Skin epidermis (tissue), 12 donors: ENCODE data around the gene DHRS3.
A peak's percentile ranks its signal among the peaks of the same experiment; 100 is the strongest.

Experiments
- H3K27ac ChIP-seq, 21 experiments: fragments of 200-600 bp; sonication (generic) in 11 of 21; one replicate each; pipeline ENCODE4 v1.5.0; 2020; ENCODE audit warnings: mild to moderate bottlenecking in 3 of 21, inconsistent platforms in 2 of 21, moderate library complexity in 2 of 21
- H3K4me3 ChIP-seq, 7 experiments: fragments of 200-600 bp; sonication (generic) in 2 of 7; one replicate each; pipeline ENCODE4 v1.5.0; 2020; ENCODE audit warnings: inconsistent platforms in 2 of 7, mild to moderate bottlenecking in 2 of 7, moderate library complexity in 1 of 7

The DHRS3 gene

DNA sequence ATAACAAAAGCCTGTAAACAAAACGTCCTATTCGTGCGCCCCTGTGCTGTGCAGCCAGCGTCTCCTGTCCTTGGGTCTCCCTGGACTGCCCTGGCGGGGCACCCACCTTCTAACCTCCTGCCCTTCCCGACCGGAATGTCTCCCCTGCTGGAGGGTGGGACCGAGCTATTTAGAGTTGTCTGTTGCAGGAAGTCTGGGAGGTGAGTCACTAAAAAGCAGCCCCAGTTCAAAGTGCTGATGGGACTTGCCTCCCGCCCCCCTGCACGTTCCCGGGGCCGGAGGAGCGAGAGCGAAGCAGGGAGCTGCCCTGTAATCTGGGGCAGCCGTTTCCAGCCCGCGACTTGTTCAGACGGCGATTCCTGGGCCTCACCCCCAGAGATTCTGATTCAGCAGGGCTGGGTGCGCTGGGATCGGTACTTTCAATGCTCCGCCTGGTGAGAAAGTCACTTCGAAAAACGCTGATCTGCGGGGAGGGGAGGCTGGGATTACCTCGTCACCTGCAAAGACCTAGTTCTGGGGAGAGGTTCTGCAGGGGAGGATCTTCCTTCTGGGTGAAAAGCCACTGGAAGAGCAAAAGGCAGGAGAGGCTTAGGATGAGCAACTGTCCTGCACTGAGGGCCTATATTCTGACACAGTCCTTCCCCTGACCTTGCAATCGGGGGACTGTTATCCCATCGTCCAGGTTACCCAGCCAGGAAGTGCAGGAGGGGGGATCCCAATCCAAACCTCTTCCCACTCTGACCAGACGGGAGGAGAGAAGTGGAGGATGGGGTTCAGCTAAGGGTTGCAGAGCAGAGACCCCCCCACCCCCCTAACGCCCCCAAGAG lies 1.2 kb upstream of the DHRS3 start:
- Histone ChIP-seq H3K4me3 (peak overlapping the region; percentile 50 to 73 (median 62)), H3K27ac (peak overlapping the region; percentile 54 to 95 (median 88))

DNA sequence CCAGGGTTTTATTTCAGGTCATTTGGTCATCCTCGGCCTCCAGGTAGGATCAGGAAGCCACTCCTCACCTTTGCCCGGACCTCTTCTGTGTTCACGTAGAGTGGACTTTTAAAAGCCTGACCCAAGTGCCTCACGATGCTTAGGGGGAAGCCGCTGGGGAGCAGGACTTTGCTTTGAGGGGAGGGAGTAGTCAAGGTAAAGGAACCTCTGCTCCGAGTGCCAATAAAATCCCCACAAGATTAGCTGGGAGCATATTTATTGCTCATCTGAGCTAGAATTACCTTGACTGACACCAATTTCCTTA lies 603 bp upstream of the DHRS3 start:
- peak overlapping the region; percentile 54 to 95 (median 88) for H3K27ac ChIP-seq

DNA sequence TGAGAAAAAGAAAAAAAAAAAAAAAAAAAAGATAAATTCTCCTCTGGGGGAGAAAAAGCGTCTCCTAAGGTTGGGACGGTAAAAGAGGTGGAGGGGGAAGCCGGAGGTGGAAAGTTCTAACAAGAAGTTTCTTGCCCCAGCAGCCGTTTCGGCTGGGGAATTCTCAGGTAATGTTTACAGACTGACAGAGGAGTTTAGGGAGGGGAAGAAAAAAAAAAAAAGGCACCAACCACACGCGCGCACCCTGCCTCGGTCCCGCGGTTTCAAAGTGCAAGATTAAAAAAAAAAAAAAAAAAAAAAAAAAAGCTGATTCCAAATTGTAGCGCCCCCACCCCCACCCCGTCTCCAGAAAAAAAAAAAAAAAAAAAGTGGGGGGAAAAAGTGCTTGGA lies 504 bp downstream of the DHRS3 start:
- peak overlapping the region; percentile 50 to 73 (median 62) for H3K4me3 ChIP-seq
- H3K27ac ChIP-seq = peak overlapping the region in 20 of 21 experiments; percentile 81 to 95 (median 88)

More for the DNA sequence above, 603 bp upstream of the DHRS3 start:
- peak overlapping the region; percentile 50 to 73 (median 62) for H3K4me3 ChIP-seq

DNA sequence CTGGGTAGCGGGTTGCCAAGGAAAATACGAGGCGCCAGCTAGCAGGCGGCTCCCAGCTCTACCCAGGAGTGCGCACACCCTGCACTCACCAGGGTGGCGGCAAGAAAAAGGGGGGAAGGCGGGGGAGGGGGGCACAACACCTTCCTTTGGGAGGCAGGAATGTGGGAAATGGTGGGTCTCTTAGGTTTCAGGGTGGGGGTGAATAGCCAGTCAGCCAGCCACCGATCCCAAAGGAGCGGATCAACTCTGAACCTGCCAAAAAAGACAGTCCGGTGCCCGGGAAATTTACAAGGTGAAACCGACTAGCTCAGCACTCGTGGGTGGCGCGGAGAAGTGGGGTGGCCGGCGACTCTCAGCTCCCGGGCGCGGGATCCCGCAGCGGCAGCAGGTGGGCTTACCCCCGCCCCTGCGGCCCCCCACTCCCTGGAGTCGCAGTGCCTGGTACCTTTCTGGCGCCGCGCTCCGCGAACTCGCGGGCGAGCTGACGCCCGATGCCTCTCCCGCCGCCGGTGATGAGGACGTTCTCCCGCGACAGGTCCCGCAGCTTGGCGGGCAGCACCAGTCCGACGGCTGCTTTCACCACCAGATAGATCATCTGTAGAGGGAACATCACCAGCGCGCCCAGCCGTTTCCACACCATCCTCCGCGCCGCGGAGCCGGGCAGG lies 1.2 kb downstream of the DHRS3 start:
- Histone ChIP-seq H3K27ac (peak overlapping the region; percentile 59 to 95 (median 87)), H3K4me3 (peak overlapping the region; percentile 50 to 73 (median 62))

DNA sequence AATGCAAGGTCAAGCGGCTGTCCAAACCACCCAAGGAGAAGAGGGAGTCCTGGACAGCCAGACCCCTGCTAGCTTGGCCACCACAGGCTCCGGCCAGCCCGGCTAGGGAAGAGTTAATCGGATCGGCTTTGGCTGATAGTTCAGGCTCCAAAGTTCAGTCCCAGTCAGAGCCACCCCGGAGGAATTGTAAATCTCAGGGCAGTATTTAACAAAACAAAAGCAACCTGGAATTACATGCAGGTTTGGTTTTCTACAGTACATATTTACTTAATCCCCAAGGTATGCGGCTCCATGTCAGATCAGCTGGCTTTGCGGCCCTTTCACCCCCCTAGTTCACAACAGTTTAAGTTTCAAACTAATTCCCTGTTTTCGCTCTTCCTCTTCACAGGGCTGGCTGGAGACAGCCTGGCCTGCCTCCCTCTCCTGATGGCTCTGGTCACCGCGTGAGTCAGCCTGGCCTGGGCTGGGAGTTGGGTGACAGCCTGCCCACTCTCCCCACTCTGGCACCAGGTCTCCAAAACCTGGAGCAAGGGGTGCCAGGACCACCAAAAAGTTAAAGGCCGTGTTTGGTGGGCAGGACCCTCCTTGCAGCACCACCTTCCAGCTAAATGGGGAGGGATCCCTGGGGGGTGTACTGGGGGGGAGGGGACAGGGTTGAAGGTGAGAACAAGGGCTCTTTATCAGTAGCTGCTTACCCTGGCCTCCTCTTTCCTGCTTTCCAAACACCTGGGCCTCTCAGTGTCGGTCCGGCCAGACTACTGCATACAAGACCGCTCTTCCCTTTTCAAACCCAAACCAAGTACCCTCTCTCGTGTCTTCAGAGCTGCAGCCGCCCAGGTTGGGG lies 1.9 kb downstream of the DHRS3 start:
- peak overlapping the region; percentile 59 to 95 (median 87) for H3K27ac ChIP-seq

DNA sequence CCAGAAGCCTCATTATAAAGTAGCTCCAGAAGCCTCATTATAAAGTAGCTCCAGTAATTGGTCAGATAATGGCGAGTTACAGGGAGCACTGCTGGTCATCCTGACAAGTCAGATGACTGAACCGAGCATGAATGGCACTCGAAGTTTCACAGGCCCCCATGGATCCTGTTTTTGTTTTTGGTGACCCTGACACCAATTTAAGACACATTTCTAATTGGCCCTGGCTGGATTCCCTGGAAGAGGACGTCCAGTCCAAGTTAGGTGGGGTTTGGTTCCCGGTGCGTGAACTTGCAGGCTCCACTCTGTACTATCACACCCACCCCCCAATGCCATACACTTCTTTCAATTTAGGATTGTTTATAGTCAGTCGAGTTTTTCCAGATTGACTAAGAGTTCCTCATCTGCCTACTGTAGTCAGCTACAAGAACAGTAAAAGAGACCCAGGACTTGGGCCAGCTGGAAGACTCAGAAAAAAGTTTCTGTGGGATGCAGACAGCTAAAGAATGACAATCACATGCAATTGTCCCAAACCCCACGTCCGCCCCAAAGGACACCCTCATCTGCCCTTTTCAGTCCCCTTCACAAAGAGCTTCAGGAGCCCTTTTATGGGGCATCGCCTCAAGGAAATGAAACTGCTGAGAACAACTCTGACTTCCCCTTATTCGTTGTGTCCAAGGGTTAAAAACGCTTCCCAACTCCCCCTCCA lies 2.7 kb downstream of the DHRS3 start:
- Histone ChIP-seq H3K27ac (peak overlapping the region in 20 of 21 experiments; percentile 81 to 95 (median 88)), H3K4me3 (peak overlapping the region; percentile 50 to 73 (median 62))

More for the DNA sequence above, 1.9 kb downstream of the DHRS3 start:
- H3K4me3 ChIP-seq = peak overlapping the region; percentile 50 to 73 (median 62)

DNA sequence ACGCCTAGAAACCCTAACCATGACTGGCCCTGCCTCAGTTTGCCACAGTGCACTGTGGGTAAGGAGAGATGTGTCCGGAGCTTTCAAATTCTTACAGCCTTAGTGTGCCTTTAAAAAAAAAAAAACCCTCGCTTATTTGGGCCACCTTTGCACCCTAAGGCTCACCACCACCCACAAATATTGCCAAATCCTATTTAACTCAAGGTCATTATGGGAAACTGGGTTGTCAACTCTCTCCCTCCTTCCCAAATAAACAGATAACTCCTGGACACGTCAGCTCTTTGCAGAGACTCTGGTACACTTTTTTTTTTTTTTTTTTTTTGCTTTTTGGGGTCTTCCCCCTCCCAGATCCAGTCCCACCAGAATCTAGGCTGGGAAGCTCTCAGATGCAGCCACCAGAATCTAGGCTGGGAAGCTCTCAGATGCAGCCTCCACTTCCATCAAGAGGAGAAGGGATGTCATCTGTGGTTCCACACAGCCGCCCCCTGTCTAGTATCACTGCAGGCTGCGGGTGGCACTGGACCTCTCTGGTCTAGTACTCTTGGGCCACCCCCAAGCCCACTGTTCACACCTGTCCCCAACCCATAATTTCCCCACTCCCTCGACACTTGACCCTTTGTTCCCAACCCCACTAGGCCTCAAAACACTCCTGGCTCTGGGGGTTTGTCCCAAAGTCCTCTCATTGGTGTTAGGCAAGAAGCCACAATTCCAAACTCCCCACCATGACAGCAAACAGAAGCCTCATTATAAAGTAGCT lies 3.4 kb downstream of the DHRS3 start:
- Histone ChIP-seq H3K4me3 (peak overlapping the region in 5 of 7 experiments; percentile 11 to 73 (median 58)), H3K27ac (peak overlapping the region in 18 of 21 experiments; percentile 56 to 95 (median 88))

DNA sequence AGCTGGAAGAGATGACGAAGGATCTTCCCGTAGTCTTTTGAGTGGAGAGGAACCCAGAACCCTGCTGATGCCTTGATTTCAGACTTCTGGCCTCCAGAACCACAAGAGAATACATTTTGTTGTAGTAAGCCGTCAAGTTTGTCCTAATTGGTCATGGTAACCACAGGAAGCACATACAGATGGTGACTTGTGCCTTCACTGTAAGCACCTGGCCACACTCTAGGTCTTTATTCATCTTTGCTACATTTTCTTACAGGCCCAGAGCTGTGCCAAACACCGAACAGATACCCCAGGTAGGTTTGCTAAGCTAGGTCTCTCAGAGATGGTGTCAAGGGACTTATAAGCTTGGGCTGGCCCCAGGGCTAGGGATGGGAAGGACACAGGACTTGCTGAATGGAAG lies 4.8 kb downstream of the DHRS3 start:
- Histone ChIP-seq H3K27ac (peak overlapping the region in 1 of 21 experiments; percentile 11), H3K4me3 (no peak overlapping the region)

DNA sequence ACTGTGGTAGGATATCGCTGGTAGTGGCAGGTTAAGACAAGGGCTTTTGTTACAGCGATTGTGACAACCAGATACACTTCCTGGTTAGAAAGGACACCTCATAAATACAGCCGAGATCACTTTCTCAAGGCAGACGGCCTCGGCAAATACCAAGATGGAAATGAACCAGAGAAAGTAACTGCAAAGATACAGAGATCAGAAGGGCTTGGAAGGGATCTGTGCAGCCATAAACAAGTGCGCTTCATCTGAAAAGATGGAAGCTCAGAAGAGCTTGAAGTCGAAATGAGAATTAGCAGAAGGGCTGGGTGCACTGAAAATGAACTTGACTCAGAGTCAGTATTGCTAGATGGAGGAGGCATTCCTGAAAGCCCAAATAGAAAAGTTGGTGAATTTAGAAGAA lies 7.1 kb downstream of the DHRS3 start:
- Histone ChIP-seq H3K4me3 (no peak overlapping the region), H3K27ac (no peak overlapping the region)

DNA sequence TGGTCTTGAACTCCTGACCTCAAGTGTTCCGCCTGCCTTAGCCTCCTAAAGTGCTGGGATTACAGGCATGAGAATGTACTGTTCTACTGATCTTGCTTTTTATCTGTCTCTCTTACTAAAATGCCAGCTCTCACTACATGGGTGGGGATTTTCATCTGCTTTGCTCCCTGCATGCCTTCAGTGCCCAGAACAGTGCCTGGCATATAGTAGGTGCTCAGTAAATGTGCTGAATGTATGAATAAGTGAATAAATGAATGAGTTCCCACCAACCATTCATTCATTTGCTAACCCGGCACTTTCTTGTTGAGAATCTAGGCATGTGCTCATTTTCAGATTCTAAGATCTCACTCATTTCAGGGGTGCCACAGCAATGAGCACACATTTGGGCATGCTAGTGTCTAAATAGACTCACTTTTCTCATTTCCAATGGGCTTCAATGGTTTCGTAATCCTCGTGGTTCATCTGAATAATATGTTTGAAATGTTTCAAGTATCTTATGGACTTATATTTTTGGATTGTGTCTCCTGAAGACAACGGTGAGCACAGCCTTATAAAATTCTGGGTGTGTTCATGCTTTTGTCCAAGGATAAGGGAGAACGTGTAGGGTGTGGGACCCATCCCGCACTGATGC lies 7.6 kb downstream of the DHRS3 start:
- no peak overlapping the region for H3K27ac ChIP-seq
- no peak overlapping the region for H3K4me3 ChIP-seq

DNA sequence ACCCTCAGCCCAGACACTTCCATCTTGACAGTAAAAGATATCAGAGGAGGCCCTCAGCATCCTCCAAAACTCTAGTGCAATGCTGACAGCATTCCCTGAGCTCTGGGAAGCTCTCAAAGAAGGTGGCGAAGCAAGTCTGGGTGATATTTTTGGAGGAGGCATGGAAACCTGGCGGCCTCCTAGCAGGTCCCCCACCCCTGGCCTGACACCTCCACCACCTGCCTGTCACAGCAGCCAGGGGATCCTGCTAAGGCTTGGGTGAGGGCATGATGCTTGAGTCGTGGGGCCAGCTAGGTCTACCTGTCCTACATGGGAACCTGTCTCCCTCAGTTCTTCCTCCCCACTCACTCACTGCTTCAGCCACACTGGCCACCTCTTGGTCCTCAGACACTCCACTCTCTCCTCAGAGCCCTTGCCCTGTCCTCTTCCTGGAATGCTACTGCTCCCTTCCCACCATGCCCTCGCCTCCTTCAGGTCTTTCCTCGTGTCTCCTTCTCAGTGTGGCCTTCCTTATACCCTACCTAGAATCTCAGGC lies 8.5 kb downstream of the DHRS3 start:
- Histone ChIP-seq H3K4me3 (no peak overlapping the region), H3K27ac (no peak overlapping the region)

DNA sequence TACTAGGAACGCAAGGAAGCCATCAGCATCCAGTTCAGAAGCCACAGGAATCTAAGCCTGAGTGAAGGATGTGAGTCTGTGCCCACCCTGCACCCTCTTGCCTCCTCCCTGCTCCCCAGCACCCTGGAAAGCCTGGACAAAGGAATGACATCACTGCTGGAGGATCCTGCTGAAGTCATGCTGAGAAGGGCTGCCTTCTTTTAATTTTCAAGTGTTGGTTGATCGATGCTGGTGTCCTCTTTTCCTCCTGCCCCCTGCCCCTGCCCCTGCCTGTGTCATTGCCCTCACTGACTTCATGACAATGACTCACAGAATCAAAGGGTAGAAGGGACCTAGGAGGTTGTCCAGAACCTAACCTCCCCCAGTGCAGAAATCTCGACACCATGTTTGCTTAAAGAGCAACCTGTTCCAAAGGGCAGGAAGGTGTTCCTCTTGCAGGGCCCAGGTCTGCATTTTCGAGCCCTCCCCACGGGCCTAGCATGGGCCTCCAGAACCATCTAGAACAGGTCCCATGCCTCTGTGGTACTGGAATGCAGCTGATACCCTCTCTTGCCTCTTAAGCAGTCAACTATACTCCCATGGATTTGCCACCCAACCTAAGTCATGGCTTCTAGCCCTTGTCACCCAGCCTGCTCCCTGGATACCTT lies 9.6 kb downstream of the DHRS3 start:
- H3K4me3 ChIP-seq = no peak overlapping the region
- H3K27ac ChIP-seq = no peak overlapping the region

DNA sequence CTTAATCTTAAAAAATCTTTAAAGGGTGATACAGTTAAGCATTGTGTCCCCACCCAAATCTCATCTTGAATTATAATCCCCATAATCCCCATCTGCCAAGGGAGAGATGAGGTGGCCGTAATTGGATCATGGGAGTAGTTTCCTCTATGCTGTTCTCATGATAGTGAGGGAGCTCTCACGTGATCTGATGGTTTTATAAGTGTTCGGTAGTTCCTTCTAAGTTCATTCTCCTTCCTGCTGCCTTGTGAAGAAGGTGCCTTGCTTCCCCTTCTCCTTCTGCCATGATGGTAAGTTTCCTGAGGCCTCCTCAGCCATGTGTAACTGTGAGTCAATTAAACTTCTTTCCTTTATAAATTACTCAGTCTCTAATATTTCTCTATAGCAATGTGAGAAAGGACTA lies 10.7 kb downstream of the DHRS3 start:
- Histone ChIP-seq H3K27ac (no peak overlapping the region), H3K4me3 (no peak overlapping the region)

DNA sequence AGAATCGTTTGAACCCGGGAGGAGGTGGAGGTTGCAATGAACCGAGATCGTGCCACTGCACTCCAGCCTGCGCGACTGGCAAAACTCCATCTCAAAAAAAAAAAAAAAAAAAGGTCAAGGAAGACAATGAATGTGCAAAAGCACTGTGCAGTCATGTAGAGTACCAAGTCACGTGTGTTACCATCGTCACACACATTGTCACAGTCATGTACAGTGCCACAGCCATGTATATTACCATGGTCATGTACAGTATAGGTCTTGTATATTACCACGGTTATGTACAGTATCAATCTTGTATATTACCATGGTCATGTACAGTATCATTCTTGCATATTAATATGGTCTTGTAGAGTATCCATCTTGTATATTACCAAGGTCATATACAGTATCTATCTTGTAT lies 13.0 kb downstream of the DHRS3 start:
- no peak overlapping the region for H3K27ac ChIP-seq
- H3K4me3 ChIP-seq = no peak overlapping the region

DNA sequence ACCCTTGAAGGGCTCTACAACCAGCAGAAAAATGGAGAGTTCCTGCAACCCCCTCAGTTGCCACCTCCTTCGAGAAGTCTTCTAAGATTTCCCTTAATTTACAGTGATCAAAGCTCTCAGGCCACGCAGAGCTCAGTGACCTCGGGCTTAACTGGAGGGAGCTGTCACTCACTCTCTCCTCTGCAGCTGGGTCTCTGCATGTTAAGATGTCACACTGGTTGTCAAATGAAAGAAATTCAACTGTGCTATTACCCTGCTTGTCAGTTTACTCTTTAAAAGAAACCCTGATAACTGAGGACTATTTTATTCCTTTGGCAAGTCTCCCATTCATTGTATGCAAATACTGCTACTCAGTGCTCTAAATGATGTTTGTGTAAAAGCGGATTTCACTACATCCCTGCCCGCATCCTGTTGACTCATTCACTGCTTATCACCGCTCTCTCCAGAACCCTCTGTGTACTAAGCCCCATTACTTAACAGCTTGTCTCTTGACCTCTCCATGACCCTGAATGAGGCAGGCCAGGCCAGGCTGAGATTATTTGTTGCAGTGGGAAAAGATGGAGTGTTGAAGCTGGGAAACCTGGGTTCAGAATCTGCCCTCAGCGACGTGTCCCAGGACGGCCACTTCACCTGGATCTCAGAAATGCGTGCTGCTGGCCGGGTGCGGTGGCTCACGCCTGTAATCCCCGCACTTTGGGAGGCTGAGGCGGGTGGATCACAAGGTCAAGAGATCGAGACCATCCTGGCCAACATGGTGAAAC lies 13.7 kb downstream of the DHRS3 start:
- H3K4me3 ChIP-seq = no peak overlapping the region
- peak overlapping the region in 3 of 21 experiments; percentile 25 to 50 (median 38) for H3K27ac ChIP-seq

DNA sequence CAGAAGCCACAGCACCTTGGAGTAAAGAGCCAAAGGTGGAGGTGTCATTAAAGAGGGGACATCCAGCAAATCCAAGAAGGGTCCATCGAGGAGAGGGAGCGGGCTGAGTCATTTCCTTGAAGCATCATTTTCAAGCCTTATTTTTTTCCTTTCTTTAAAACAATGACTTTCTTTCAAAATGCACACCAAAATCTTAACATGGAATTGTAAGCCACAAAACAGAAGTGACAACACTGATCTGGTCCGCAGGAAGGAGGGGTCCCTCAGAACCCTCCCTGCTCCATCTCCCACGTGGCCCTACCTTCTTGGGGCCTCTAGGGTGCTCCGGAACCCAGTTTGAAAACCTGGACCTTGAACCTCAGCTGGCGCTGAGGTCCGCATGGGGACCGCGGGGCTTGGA lies 14.8 kb downstream of the DHRS3 start:
- H3K4me3 ChIP-seq = no peak overlapping the region
- H3K27ac ChIP-seq = peak overlapping the region in 2 of 21 experiments; percentile 23 to 25

DNA sequence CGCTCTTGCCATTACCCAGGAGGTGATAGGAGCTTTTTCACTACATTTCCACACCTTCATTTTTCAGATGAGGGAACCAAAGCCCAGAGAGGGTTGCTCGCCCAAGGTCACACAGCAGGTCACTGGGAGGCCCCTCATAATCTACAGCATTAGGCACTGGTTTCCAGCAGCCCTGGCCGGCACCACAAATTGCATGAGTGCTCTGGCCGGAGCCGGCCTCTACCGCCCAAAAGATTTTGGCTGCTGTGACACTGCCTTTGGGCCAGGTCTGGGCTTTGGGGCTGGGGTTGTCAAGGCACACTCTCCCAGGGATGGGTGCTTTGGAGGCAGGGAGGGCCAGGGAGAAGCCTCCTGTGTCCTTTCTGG lies 15.4 kb downstream of the DHRS3 start:
- Histone ChIP-seq H3K4me3 (no peak overlapping the region), H3K27ac (peak overlapping the region in 3 of 21 experiments; percentile 11 to 23 (median 12))
